Astrocyte of the hippocampus (primary cell): Measurements from ENCODE around the gene WRAP73.
A peak's percentile ranks its signal among the peaks of the same experiment; 100 is the strongest.

Source experiments
- DNase-seq: peaks from one replicate; pipeline ENCODE4 v3.0.0; 2011; ENCODE audit warnings: low read depth, low spot score

Gene WRAP73

DNA sequence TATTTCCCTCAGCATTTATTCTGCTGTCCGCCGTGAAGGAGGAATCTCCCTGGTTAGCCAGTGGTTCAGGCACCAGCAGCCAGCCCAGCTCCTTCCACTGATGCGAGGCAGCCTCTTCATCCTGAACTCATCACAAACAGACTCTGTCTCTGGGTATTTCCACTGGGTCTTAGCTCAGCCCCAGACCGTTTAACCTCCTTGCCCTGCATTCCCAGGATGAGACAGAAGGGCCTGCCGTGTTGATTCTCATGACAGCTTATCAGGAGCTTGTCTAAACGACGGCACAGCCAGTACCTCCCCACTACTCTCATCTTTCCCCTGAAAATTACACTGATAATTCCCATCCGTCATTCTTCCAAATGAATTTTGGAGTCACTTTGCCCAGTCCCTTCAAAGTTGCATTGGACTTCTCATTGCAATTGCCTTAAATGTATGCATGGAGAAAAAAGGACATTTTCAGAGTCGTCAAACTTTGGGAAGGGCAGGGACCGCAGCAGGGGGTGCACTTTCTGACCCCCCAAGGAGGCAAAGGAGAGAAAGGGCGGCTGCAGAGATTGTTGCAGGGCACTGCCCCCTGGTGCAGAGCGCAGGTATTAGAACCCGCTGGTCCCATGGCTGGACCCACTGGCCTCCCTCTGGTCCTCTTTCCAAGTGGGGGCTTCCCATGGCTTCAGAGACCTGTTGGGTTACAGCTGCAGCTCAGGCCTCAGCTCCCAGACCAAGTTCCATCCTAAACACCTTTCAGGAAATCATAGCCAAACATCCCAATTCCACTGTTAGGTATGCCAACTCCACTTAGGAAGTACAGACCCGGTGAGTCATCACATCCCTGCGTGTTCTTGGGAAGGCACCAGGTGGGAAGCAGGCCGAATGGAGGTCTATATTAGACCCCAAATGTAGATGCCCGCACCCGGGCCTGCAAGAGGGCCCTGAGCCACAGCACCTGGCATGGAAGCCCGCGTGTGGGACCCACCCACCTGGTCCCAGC, 34.9 kb downstream of the WRAP73 start:
- DNase-seq, result peak; percentile 48

DNA sequence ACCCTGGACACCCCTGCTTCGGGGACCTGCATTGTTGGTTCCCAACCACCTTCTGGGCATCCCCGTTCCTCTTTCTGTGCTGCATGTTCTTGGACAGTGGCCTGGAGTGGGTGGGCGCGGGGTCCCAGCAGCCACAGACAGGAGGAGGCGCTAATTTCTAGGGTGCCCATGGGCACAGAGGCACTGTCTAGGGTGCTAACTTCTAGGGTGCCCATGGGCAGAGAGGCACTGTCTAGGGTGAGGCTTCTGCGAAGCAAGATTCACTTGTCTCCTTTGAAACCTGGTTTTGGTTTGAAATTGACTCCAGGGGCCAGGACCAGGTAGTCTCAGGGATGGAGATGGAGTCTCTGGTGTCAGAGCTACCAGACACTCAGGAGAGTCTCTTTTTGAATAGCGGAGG, 37.8 kb downstream of the WRAP73 start:
- no peak for DNase-seq

DNA sequence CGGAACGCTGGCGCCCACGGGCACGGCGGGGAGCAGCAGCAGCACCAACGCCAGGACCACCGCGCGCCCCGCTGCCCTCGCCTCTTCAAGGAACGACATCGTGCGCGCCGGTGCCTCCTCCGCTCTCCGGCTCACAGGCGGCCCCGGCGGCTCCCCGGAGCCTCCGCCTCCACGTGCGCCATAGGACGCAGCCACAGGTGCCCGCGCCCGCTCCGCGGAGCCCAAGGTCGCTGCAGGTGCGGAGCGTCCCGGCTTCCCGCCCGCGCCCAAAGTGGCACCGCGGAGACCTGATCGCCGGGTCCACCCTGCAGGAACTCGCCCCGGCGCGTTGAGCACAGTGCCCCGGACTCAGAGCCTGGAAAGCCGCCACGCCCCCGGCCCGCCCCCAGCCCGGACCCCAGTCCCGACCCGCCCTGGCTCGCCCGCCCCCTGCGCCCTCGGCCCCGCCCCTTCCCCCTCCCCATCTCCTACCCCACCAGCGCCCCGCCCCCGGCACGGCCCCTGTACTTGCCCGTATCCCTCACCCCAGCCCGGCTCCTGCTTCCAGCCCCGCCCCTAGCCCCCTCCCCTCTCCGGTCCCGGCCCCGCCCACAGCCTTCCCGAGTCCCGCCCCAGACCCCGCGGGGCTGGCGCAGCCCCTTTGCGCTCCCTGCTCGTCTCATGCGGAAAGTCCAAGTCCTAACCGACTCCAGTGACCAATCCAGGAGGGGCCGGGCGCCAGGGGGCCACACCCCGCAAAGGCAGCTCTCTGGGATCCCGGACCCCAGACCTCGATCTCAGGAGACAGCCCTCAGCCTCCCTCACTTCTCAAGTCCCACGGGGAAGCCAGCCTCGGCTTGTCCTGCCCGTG, 38.5 kb downstream of the WRAP73 start, which contains the start of gene MEGF6:
MEGF6 (minus strand) TSS at position 339 of the 850 bp plus-strand sequence; CDS start at position 99, 240 bp downstream.
- peak; percentile 84 for DNase-seq

DNA sequence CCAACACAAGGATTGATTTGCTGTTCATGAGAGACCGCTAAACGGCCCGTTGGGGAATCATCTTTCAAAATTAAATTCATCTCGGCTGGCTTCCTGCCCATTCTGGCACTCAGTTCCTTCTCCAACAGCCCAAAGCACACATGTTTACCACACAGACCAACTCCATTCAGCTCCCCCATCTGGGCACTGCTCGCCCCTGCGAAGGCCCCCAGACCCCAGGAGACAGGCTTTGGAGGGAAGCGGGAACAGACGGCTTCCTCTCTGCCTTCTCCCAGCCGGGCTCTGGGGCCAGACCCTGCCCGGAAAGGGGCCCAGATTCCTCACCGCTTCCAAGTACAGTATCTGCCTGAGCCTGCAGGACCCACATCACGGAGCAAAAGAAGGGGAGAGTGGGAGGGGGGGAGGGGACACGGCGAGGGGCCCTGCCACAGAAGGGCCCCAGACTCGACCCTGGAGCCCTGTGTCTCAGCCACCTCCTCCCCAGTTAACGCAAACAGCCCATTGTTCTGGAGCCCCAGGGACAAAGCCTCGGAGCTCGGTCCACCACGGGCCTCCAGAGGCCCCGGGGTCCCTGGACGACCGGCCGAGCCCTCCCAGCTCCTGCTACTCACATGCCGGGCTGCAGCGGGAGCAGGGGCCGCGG, 39.3 kb downstream of the WRAP73 start:
- DNase-seq, result peak; percentile 22

DNA sequence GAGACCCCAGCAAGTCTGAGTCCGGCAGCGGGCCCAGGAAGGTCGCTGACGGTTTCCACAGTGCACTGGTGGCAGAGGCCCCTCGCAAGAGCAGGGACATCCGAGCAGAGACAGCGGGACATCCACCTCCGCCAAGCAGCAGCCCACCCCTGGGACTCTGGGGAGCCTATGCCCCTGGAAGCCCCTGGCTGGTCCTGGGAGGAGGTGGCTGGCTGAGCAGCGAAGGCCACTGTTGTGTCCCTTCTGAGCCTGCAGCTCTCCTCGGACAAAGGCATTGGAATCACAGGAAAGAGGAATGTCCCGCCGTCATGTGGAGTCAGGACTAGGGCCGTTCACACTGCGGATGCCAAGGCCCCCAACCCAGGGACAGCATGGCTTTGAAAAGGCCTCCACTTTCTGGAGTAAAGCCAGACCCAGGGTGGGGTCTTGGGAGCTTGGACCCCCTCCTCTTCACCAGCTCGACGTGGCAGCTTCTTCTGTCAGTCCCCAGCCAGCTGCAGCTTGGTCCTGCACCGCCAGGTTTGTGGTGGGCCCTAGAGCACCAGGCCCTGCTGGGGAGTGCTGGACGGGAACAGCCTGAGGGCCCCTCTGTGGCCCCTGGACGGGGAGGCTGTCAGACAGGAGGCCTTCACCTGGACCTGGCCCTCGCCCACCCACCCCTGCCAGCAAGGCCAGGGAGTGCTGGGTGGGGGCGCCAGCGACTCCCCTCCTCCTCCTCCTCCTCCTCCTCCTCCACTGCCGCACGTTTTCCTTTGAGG, 40.0 kb downstream of the WRAP73 start:
- no peak for DNase-seq

DNA sequence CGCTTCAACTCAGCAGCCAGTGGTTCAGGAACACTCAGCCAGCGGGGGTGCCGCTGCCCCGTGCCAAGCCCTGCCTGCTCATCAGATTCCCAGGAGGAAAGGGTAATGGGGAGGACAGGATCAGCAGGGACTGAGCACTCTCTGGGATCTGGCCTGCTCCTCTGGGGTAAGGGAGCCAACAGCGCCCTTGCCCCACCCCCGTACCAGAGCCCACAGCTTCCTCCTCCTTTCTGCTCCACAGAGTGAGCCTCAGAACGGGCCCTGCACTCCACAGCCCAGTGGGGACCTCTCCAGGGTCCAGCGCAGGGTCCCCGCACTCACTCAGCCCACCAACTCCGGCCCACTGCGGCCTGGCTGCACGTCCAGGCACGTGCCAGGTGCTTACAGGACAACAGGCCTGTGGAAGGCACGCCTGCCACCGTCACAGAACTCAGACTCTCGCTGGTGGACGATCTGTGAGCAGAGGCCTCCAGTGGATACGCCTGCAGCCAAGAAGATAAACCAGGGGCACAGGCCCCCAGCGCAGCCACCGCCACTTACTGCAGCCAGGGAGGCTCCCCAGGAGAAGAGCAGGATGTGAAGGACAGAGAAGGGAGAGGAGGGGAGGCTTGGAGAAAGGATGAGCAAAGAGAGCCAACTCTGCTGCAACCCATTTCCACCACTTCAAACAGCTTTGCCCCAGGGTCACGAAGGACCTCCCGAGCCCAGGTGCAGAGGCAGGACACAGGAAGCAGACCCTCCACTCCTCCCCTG, 40.7 kb downstream of the WRAP73 start:
- no peak for DNase-seq

DNA sequence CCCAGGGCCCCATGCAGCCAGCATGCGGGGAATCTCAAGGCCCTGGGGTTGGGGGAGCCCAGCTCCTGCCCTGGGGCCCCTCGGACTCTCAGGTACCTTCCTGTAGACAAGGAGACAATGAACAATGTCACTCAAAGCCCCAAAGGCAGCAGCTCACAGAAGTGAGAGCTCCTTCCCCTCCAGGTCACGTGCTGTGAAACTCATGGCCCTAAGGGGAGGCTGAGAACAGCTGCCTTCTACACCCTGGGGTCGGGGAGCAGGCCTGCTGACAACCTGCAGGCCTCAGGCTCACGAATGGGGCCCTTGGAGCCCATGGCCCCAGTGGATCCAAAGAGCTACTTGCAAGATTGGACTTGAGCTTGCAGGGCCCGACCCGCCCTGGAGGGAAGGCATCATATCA, 41.7 kb downstream of the WRAP73 start:
- no peak for DNase-seq

DNA sequence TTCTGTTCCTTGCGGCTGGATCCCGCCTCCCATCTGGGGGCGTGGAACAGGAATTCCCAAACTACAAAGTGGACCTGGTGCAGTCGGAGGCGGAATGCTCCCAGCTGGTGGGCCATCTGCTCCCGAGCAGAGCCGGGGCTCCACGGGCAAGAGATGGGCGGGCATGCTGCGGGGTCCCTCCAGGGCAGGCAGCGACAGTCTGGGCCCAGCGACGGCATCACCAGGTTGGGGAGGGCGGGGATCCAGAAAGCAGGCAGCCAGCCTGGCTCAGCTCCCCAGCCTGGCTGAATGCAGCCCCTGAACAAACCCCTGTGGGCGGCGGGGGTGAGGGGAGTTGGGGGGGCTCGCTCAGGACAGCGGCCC, 42.2 kb downstream of the WRAP73 start:
- no peak for DNase-seq

DNA sequence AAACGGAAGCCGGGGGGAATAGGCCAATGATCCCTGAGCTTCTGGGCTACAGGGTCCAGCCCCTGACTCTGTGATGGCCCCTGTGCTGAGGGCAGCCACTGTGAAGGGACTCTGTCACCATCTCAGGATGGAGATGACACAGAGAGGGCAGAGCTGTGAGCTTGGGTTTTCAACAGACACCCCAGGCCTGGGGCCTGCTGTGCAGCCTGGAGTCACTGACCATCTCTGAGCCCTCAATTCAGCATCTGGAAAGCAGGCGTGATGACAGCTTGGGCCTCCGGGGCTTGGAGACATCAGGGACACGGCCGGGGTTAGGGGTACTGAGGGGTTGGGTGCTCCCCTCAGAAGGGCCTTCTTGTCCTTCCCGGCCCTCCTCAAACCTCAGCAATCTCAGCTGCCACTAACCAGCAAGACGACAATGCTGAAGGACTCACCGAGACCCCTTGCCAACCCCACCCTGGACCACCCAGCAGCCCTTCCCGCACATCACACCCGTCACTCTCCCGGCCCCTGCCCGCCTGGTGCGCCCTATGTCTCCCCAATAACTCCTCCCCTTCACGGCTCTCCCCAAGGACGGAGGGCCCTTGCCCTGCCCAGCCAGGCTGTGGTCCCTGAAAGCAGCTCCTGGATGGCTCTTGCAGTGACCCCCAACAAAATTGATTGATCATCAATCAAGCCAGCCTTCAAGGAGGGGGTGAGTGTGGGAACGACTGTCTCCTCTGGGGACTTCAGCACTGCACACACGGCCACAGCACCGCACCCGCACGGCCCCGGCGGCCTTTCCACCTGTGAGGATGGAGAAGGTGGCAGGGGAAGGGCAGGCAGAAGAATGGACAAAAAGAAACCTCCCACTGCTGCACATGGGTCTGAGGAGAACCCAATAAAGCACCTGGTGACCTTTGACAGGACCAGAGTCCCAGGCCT, 42.9 kb downstream of the WRAP73 start:
- no peak for DNase-seq

DNA sequence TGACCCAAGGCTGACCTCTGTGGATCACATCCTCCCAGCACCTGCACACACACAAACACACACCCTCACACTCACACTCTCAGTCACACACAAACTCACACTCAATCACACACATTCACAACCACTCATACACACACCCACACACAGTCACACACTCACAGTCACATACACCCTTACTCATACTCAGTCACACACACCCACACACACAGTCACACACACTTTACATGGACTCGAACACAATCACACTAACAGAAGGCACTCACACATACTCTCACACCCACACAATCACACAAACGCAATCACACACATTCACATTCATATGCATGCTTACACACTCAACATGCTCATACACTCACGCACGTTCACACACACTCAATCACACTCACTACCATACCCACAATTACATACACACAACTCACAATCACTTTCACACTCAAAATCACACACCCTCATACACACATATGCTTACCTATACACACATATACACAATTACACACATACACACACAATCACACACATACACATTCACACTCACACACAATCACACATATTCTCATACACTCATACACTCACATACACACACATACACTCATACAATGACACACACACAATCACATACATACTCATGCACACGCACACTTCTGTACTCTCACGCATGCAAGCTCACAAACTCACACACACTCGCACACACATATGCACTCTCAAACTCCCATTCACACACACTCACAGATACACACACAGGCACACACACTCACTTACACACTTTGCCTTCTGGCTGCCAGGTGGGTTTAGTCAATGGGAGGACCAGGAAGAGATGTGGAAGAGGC, 44.7 kb downstream of the WRAP73 start:
- DNase-seq, result no peak

DNA sequence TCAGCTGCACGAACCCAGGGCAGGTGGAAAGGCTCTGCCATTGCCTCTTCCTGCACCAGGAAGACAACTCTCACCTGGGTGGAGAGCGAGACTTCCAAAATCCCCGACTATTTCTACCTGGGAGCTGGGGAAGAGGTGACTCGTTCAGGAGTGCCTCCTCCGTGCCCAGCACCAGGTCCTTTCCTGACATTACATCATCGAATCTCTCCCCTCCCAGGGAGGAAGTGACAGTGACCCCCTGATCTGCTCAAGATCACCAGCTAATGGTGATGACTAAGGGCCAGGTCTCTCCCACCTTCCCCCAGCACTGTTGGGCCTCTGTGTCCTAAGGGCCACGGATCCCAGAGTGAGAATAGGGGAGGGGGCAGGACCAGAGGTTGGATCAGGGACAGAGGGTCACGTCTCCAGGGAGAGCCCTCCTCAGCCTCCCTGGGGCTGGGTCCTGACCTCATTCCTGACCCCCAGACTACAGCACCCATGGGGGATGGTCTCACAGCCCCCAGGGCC, 45.4 kb downstream of the WRAP73 start:
- DNase-seq, result no peak

DNA sequence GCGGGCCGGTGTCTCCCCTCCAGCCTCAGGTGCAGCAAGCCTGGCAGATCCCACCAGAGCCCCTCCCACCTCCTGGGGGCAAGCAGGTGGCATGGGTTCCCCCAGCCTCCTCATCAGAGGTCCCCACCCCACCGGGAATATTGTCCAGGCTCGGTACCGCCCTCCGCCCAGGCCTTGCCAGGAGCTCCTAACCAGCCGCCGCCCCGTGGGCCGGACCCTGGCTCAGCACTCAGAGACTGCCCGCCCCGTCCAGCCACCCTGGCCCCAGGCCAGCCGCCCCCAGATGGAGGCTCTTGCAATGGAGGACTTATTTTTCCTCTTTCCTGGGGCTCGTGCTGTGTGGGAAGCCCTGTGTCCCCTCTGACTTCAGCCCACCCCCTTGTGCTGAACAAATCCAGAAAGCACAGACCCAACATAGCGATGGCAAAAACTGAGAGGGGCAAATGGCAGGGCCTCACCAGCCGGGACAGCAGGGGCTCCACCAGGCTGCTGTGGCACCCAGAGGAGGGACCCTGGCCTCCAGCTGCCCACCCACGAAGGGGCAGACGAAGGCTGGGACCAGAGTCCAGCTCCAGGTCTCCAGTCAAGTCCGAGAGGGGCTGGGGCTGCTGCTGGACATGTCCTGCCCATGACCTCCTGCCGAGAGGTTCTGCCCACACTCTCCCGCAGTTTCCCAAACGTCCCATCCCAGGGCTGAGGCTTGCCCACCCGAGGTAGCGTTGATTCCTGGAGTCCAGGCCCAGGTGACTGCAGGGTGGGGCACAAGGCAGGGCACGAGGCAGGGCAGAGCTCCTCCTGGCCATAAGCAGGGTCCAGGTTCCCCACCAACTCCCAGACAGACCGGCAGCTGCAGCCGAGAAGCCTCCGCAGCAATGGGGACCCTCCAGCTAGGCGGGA, 46.1 kb downstream of the WRAP73 start:
- no peak for DNase-seq

DNA sequence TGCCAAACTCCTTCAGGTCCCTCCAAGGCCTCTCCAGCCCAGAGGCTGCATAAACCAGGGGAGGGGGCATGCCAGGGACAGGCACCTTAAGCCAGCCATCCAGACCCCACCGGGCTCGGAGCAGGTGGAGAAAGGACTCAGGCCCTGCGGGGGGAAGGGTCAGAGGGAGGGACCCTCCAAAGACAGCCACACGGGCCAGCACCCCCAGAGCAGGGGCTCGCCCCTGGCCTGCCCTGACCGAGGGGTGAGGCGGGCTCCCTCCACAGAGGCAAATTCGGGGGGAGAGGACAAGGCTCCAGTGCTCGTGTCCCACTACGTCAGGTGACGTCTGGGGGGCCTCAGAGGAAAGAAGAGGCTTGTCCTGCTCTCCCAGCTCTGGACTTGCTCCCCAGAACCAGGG, 46.7 kb downstream of the WRAP73 start:
- no peak for DNase-seq

DNA sequence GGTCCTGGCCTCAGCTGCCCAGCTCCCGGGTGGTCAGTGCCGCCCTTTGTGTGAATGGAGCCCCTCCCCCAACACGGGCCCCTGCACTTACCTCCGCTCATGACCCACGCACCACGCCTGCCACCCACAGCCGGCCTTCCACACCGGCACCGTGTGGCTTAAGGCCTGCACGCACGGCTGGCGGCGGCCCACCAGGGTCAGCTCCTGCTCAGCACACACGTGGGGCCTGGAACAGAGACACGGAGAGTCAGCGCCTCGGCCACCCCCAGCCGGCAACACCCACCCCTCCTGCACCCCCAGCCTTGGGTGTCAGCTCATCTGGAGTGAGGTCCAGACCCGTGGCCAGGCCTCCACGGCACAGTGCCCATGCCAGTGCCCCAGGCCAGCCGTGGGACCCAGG, 47.5 kb downstream of the WRAP73 start:
- no peak for DNase-seq

DNA sequence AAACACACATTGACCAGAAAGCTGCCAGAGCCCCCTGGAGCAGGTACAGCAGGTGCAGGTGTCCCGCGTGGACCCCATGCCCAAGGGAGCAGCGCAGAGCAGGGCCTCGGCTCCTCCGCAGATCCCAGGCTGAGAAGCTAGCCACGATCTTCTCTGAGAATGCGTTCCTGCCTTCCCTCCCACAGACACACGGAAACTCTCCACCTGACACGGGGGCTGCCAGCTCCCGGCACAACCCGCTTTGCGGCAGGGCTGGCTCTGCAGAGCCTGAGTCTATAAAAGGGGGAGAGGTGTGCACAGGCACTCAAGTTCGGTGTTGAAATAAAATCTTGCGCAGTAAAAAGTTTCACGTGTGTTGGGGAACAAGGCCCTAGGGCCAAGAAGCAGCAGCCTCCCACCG, 48.2 kb downstream of the WRAP73 start:
- no peak for DNase-seq

DNA sequence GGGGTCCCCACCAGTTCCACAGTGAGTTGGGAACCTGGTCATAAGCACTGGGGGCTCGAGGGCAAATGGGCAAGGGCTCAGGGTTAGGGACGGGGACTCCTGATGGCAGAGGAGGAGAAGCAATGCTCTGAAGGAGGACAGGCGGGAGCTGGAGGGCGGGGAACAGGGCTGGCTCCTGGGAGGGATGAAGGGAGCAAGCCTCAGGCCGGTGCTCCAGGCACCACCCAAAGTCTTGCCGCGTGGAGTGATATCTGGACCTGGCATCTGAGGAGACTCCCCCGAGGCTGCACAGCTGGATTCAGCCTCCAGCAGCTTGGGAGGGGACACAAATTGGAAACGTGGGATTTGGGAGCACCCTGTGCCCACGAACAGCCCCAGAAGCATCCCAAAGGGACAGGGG, 49.5 kb downstream of the WRAP73 start:
- DNase-seq, result no peak

DNA sequence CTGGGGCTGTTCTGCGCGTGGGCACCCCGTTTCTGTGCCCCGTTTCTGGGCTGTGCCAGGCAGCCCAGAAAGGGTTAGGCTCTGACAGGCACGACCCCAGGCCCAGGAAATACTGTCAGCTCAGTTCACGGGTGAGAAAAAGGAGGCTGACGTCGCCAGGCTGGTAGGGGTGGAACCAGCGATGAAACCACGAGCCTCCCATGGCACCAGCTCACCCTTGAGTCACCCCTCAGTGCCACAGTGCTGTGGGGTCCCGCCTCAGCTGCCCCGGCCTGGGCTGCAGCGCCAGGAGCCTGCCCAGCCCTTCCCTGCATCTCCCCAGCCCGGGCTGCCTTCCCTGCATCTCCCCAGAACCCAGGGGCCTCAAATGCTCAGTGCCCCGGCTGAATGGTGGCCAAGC, 50.1 kb downstream of the WRAP73 start:
- DNase-seq, result no peak
